Thyroid gland (tissue), 4 donors: ENCODE data around the gene VWA3A. TPM values are rescaled to one million over a fixed set of nuclear protein-coding genes. Genes with fewer than 3 reads are reported as not detected.

Experiments used
- DNase-seq, 2 donors: peaks; one replicate each; pipeline ENCODE4 v3.0.0-alpha.2; 2019
- H3K27ac ChIP-seq, 3 donors: fragments of 200-600 bp; sonication (generic); 1 replicate in 2 of 3; 2 replicates in 1 of 3; pipeline ENCODE4 v1.5.1; 2016 to 2019; ENCODE audit warnings: mild to moderate bottlenecking in 1 of 3, moderate library complexity in 1 of 3
- H3K27me3 ChIP-seq: fragments of 200-600 bp; sonication (generic); one replicate; pipeline ENCODE4 v1.5.1; 2019
- H3K36me3 ChIP-seq, 2 donors: fragments of 200-600 bp; sonication (generic); one replicate each; pipeline ENCODE4 v1.5.1; 2016 to 2019
- H3K4me1 ChIP-seq, 2 donors: fragments of 200-600 bp; sonication (generic); one replicate each; pipeline ENCODE4 v1.5.1; 2017 to 2019
- H3K4me3 ChIP-seq, 3 donors: fragments of 200-600 bp; sonication (generic); replicated peaks in 1 of 3; 1 replicate in 2 of 3; 2 replicates in 1 of 3; pipeline ENCODE4 v1.5.1; 2016; ENCODE audit warnings: mild to moderate bottlenecking in 1 of 3
- H3K9me3 ChIP-seq: fragments of 200-600 bp; sonication (generic); one replicate; pipeline ENCODE4 v1.5.1; 2017
- CTCF ChIP-seq, 6 experiments: fragments of 200-600 bp in 3 of 6; fragments of 450-650 bp in 3 of 6; sonication (generic) in 3 of 6; IDR thresholded peaks; one replicate each; pipeline ENCODE4 v1.5.1; 2016 to 2019; ENCODE audit warnings: antibody characterized with exemption in 6 of 6, mild to moderate bottlenecking in 2 of 6, inconsistent platforms in 1 of 6, moderate library complexity in 1 of 6
- POLR2A ChIP-seq, 2 donors: fragments of 450-650 bp; IDR thresholded peaks; one replicate each; pipeline ENCODE4 v1.6.1; 2017; ENCODE audit warnings: antibody characterized with exemption in 2 of 2, mild to moderate bottlenecking in 2 of 2, moderate library complexity in 1 of 2
- whole genome bisulfite sequencing, 2 donors: methylation state at CpG; one replicate each; pipeline ENCODE4 v1.1.5; 2017; 5-methylcytosine and 5-hydroxymethylcytosine counted together
- intact Hi-C: fragments of 100-400 bp; cut with DNase I; formaldehyde crosslinking; loops from one replicate; pipeline ENCODE4 v1.15.1; 2023
- total RNA-seq, 4 donors: library from RNA; depleted of rRNA; stranded (reverse); fragments of >200 nt; gene quantifications; one replicate each; pipeline ENCODE4 v1.2.3, GENCODE V29; 2016

Gene VWA3A
- total RNA-seq, 4 donors from 2014 or later = 0.56 TPM; not detected in 3

GRCh38 chr16:22190081-22190775, 97.9 kb downstream of the VWA3A start:
- peak; percentile 100 for DNase-seq
- no peaks in the 10 kb centered on the region for H3K27me3 ChIP-seq
- H3K9me3 ChIP-seq = no peaks in the 10 kb centered on the region
- intact Hi-C loops = no loop called here
- peaks cover 20 to 28% of the 10 kb centered on the region in 2 donors for H3K4me1 ChIP-seq
- peak overlapping the region; percentile 8 to 68 (median 40) for H3K4me3 ChIP-seq
- TF ChIP-seq CTCF (IDR thresholded peaks at IDR 0.05) (no peak), POLR2A (IDR thresholded peaks at IDR 0.05) (peak; percentile 55 to 91)
- no peaks in the 10 kb centered on the region for H3K36me3 ChIP-seq
- peak overlapping the region; percentile 64 to 98 (median 91) for H3K27ac ChIP-seq
- WGBS, 2 donors = 1% methylated on average over 28 to 47 of the region's 72 CpGs

GRCh38 chr16:22190776-22191531, 98.6 kb downstream of the VWA3A start:
- no peaks in the 10 kb centered on the region for H3K27me3 ChIP-seq
- H3K36me3 ChIP-seq = no peaks in the 10 kb centered on the region
- no peak for TF ChIP-seq CTCF (IDR thresholded peaks at IDR 0.05)
- peak in 1 of 2 donors; percentile 95 for TF ChIP-seq POLR2A (IDR thresholded peaks at IDR 0.05)
- 1% methylated on average over 38 to 39 of the region's 43 CpGs for WGBS, 2 donors
- H3K4me1 ChIP-seq = peaks cover 20 to 28% of the 10 kb centered on the region in 2 donors
- DNase-seq = peak; percentile 99 to 100
- H3K27ac ChIP-seq = peak overlapping the region; percentile 89 to 98 (median 97)
- H3K9me3 ChIP-seq = no peaks in the 10 kb centered on the region
- intact Hi-C loops = no loop called here
- H3K4me3 ChIP-seq = peak overlapping the region in 2 of 3 donors; percentile 7 to 32

- Histone ChIP-seq H3K4me3 (peak overlapping the region in 2 of 3 donors; percentile 7 to 32), H3K9me3 (no peaks in the 10 kb centered on the region), H3K4me1 (peaks cover 20 to 28% of the 10 kb centered on the region in 2 donors), H3K27me3 (no peaks in the 10 kb centered on the region), H3K36me3 (no peaks in the 10 kb centered on the region), H3K27ac (peak overlapping the region; percentile 89 to 98 (median 97))
- peak in 1 of 2 donors; percentile 26 for DNase-seq
- TF ChIP-seq CTCF (IDR thresholded peaks at IDR 0.05) (no peak), POLR2A (IDR thresholded peaks at IDR 0.05) (no peak)
- WGBS, 2 donors = 20 to 23% methylated on average over 9 of the region's 9 CpGs
- intact Hi-C loops = no loop called here
Measured at GRCh38 chr16:22191532-22192260, 99.4 kb downstream of the VWA3A start.

GRCh38 chr16:22192261-22193062, 100.1 kb downstream of the VWA3A start:
- 23 to 28% methylated on average over 16 of the region's 16 CpGs for WGBS, 2 donors
- TF ChIP-seq CTCF (IDR thresholded peaks at IDR 0.05) (no peak), POLR2A (IDR thresholded peaks at IDR 0.05) (peak in 1 of 2 donors; percentile 31)
- H3K4me1 ChIP-seq = peaks cover 20 to 28% of the 10 kb centered on the region in 2 donors
- H3K36me3 ChIP-seq = no peaks in the 10 kb centered on the region
- DNase-seq = peak; percentile 75 to 77
- H3K27me3 ChIP-seq = no peaks in the 10 kb centered on the region
- H3K27ac ChIP-seq = peak overlapping the region; percentile 89 to 98 (median 97)
- intact Hi-C loops = no loop called here
- H3K4me3 ChIP-seq = peak overlapping the region in 1 of 3 donors; percentile 32
- no peaks in the 10 kb centered on the region for H3K9me3 ChIP-seq
